ENCODE measurements around the gene SUPT6H.
"Not testable (repeated sequence)": the region's sequence is repeated elsewhere in the genome, so short reads cannot be mapped to it uniquely, and the experiment has no call there.

The SUPT6H gene

DNA sequence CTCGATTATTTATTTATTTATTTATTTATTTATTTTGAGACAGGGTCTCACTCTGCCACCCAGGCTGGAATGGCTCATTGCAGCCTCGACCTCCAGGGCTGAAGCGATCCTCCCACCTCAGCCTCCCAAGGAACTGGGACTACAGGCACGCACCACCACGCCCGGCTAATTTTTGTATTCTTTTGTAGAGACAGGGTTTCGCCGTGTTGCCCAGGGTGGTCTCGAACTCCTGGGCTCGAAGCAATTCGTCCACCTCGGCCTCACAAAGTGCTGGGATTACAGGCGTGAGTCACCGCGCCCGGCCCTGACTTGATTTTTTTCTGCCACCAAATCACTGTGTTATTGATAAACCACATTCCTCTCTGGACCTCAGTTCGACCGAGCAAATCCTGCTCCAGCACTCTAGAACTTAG lies 57.0 kb downstream of the SUPT6H start:
- no peak for DNase-seq (ENCODE audit: low read depth)

DNA sequence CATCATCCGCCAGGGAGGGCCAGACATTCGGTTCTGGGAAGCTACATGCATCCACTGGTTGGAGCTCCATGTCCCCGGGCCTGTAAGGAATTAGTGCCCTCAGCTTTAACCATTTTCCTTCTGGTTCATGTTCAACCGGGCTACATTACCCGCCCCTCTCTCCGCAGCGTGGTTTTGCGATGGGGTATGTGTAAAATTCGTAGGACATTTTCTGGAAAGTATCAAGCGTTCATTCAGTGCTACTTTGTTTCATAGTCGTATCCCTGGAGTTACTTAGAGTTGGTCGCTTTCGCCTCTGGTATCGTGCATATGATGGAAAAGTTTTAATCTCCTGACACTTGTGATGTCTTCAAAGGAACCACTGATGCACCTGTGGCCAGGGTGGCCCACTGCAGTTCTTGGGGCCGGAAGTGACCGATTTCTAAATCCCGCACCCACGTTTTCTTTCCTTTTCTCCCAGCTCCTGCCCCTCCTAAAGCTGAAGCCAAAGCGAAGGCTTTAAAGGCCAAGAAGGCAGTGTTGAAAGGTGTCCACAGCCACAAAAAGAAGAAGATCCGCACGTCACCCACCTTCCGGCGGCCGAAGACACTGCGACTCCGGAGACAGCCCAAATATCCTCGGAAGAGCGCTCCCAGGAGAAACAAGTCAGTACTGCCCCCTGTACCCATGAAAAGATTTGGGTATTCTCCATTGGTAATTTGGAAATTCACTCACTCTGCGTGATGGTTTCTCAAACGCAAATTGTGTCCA lies 58.4 kb downstream of the SUPT6H start:
- DNase-seq (ENCODE audit: low read depth), result peak; percentile 45

DNA sequence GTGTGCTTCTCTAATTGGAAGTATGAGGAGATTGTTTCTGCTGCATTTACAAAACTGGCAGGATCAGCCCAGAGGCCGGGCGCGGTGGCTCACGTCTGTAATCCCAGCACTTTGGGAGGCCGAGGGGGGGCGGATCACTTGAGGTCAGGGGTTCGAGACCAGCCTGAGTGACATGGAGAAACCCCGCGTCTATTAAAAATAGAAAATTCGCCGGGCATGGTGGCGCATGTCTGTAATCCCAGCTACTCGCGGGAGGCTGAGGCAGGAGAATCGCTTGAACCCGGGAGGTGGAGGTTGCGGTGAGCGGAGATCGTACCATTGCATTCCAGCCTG lies 59.0 kb downstream of the SUPT6H start:
- DNase-seq (ENCODE audit: low read depth), result not testable (repeated sequence)

DNA sequence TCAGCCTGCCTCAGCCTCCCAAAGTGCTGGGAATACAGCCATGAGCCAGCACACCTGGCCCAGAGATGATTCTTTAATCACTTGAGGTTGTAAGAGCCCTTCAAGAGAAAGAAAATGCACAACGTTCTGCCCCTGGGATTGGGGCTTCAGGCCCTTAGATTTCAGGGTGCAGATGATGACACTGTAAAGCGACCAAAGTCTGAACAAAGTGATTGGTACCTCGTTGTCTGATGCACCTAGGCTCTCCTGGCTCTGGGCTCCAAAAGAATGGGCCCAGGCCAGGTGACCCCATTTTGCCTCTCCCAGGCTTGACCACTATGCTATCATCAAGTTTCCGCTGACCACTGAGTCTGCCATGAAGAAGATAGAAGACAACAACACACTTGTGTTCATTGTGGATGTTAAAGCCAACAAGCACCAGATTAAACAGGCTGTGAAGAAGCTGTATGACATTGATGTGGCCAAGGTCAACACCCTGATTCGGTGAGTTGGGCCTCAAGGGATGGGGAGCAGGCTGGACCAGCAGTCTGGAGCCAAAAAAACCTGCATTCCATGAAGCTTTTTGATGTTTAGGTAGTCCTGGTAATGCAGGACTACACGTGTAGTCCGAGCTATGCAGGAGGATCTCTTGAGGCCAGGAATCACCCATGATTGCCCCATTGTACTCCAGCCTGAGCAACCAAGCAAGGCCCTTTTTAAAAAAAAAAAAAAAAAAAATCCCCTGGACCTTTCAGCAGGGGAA lies 60.6 kb downstream of the SUPT6H start:
- no peak for DNase-seq (ENCODE audit: low read depth)

DNA sequence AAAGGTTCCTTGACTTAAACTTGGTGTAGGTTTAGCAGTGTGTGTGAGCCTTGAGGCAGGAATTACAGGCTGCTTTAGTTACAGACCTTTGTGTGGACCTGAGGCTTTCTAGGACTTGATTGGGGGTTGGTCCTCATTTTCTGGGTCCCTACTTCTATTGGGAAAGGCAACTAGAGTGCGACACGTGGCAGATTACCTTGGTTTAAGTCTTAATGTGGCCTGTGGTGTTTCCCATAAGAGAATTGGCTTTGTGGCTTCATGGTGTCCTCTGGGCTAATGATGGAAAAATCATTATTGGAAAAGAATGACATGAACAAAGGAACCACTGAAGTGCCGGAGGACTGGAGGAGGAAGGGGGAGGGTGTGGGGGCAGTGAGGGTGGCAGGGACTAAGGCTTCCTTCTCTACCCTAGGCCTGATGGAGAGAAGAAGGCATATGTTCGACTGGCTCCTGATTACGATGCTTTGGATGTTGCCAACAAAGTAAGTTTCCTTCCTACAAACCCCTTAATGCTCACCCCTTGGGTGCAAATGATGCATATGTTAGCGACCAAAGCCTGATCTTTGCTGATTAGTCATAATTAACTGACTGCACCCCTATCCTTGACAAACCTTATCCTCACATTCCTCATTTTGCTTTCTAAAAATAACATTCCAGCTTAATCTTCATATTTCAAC lies 61.3 kb downstream of the SUPT6H start:
- DNase-seq (ENCODE audit: low read depth), result no peak

DNA sequence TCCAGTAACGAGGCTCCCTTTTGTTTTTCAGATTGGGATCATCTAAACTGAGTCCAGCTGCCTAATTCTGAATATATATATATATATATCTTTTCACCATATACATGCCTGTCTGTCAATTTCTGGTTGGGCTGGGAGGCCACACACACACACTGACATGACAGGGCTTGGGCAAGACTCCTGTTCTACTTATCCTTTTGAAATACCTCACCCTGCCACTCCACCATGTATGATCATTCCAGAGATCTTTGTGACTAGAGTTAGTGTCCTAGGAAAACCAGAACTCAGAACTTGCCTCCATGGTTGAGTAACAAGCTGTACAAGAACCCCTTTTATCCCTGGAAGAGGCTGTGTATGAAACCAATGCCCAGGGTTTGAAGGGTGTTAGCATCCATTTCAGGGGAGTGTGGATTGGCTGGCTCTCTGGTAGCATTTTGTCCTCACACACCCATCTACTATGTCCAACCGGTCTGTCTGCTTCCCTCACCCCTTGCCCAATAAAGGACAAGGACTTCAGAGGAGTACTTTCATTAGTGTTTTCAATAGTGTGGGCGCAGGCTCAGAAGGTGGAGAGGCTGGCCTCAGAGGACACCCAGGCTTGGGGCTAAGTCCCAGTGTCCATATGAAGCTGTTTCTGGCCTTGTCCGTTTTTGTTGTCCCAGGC lies 62.0 kb downstream of the SUPT6H start:
- DNase-seq (ENCODE audit: low read depth), result not testable (repeated sequence)

DNA sequence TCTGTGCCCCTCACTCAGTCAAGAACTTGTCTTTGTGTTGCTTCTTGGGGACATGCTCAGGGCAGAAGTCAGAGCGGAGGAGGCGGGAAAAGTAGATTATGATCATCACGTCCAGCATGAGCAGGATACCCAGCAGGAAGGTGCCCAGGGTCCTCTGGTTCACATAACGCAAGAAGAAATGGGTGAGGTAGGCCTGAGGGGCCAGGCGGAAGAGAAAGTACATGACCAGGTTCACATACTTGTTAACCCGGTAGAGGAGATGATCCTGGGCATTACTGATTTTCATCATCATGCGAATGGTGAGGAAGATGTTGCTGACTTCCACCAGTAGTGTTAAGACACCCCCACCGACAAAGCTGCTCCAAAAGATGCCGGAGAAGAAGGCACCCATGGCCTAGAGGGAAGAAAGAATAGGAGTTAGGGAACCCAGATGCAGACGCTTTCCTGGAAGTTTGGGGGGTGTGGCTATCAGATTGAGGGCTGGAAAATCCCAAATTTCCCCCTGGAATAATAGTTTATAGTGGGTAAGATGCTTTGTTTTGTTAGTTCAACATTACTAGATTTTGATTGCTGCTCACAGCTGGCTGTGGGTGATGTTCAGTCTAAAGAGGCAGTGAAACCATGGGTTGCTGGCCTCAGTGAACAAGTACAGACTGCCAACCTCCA lies 62.6 kb downstream of the SUPT6H start:
- no peak for DNase-seq (ENCODE audit: low read depth)

DNA sequence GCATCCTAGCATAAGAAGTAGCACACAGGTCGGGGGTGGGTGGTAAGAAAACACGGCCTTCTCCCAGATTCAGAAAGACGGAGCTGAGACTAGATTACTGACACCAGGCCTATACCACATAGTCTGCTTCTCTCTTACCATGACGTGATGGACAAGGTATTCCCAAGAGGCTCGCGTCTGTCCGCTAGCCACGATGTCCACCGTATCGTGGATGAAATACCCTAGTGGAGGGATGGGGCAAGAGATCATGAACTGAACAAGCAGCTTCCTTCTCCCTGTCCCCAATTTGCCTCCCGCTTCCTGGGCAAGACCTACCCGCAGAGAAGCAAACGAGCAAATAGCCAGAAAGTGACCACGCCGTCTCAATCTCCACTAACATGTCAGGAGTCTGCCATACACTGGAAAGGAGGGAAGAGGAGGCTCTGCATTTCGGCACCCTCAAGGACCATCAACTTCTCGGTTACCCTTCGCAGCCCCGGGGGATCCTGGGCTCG lies 63.2 kb downstream of the SUPT6H start:
- peak; percentile 87 for DNase-seq (ENCODE audit: low read depth)

DNA sequence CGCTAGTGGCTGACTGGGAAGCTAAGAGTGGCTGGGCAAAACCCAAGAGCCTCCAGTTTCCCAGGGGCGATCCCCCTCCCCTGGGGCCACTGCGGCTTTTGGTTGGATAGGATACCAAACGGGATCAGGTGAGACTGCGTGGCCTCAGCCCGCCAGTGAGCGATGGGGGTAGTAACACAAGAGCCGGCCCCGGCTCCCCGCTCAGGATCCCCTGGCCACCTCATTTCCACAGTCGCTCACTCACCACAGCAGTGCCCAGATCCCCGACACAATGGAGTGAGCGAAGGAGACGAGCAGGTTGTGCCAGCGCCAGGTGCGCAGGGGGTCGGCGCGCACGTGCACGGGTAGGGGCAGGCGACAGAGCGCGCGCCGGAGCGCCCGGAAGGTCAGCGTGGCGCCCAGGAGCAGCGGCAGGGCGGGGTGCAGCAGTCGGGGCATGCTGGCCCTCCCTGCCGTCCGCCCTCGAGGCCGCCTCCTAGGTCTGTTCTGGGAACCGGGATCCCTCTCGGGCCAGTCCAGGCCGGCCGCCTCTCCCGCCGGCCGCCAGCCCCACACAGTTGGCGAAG lies 63.7 kb downstream of the SUPT6H start:
- DNase-seq (ENCODE audit: low read depth), result peak; percentile 92

DNA sequence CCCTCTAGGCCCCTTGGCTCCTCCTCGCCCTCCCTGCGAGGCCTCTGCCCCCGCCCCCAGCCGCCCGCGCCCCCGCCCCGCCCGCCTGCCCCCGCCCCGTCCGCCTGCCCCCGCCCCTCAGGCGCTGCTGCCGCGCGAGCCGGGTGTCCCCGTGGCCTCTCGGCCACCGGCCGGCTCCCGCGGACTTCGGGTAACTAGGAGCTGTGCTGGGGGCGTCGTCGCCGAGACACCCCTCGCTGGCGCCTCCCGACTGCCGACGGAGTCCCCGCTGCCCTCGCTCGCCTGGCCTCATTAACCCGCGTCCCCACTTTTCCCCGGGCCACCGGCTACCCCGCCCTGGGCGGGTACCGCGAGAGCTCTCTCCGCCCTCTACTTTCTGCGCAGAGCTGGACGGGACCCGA lies 64.2 kb downstream of the SUPT6H start, which contains the start of gene TLCD1:
TSS of gene TLCD1 (minus strand) at position 8 of the 401 bp plus-strand sequence. CDS start 136 bp downstream, outside the sequence.
- peak; percentile 79 for DNase-seq (ENCODE audit: low read depth)

DNA sequence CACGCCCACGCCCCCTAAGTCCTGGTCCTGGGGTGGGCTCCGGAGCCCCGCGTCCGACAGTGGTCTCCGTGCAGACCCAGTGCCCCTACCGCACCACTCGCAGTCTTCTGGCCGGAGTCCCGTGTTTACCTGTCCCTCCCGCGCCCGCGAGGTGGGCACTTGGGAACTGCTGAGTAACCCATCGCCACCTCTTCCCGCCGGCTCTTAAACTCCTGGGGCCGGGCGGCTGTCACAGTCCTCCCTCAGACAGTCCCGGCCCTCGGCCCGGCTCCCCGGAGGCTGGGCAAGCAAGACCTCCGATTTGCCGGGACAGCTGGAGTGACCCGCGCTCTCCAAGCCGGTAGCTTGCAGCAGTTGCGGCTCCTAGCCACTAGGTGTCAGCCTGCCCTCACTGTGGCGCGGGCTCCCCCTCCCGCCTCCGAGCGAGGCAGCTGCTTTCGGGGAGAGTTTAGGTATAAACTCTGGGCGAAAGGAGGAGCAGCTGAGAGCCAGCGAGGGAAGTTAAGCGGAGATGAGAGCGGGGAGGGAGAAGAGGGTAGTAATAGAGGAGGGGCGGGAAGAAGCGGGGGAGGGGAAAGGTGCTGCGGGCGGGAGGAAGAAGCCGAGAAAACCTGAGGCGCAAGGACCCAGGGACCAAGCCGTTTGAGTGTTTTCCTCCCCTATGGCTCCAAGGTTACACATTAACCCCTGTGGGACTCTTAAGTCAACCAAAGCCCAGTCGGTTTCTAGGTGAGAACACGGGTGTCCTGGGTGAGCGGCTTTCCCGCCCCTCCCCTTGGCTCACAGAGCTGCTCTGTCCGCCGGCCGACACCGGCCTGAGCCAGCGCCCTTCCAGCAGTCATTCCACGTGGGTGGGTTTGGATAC lies 64.9 kb downstream of the SUPT6H start:
- peak; percentile 95 for DNase-seq (ENCODE audit: low read depth)

DNA sequence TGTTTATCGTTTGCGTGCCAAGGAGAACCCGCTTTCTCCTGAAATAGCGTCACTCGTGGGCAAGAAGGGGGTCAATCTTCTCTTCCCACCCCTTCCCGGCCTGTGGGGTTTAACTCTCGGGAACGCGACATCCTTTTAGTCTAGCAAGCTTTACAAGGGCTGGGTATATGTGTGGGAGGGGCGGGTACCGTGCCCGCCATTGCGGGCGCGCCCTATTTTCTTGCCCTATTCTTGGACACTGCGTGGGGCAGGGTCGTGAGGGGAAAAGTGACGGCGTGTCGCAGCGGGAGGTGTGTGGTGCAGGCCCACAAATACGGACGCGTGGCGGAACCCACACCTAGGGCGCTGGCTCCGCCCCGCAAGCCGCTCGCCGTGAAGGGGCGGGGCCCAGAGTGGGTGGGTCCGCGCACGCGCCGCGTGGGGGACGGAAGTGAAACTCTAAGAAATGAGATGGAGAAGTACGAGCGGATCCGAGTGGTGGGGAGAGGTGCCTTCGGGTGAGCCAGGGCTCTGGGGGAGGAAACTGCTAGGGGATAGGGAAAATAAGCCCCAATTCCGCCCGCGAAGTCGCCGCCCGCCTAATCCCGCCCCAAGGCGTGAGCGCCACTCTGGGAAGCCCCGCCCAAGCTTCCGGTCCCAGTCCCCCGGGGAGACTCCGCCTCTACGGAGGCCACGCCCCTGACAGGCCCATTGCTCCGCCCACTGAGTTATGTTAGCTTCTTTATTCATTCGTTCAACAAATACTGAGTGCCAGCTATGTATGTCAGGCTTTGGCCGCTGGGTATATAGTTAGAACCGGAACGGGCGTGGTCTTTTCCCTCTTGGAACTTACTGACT lies 66.6 kb downstream of the SUPT6H start, which contains the start of gene NEK8:
TSS of gene NEK8 (plus strand) at position 425 of the 837 bp plus-strand sequence. CDS start at position 451, 26 bp downstream.
- DNase-seq (ENCODE audit: low read depth), result peak; percentile 97

DNA sequence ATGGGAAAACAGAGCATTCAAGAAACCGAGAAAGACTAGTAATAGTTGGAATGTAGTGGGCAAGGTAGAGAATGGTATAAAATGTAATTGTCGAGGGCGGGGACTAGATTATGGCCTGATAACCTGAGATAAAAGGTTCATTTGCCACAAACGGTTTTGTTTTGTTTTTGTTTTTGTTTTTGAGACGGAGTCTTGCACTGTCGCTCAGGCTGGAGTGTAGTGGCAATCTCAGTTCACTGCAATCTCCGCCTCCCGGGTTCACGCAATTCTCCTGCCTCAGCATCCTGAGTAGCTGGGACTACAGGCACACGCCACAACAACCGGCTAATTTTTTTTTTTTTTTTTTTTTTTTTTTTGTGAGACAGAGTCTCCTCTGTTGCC lies 67.9 kb downstream of the SUPT6H start:
- no peak for DNase-seq (ENCODE audit: low read depth)

DNA sequence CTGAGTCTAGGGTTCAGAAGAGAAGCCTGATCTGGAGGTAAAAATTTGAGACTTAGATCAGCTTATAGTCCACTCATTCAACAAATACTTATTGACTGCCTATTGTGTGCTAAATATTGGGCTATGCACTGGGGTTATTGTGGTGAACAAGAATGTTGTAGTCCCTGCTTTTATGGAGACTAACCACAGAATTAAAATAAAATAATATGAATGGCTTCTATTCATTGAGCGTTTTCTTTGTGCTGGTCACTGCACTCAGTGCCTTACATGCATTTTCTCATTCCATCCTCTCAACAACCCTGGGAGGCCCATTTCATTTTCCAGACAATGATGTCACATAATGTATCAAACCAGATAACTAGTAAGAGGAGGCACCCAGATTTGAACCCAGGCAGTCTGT lies 71.3 kb downstream of the SUPT6H start:
- no peak for DNase-seq (ENCODE audit: low read depth)

DNA sequence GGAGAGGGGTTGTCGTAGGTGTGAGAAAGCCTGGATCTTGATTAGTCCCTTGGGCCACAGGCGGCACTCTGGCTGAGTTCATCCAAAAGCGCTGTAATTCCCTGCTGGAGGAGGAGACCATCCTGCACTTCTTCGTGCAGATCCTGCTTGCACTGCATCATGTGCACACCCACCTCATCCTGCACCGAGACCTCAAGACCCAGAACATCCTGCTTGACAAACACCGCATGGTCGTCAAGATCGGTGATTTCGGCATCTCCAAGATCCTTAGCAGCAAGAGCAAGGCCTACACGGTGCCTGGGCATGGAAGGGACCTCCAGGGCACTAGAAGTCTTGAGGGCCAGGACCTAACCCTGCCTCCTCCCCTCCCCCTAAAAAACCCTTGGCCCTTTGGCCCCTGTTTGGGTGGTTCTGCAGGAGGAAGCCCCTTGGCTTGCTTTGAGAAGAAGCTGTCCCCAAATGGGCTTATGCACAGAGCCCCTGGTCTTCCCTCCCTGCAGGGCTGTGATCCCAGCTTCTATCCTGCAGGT lies 72.8 kb downstream of the SUPT6H start:
- no peak for DNase-seq (ENCODE audit: low read depth)

DNA sequence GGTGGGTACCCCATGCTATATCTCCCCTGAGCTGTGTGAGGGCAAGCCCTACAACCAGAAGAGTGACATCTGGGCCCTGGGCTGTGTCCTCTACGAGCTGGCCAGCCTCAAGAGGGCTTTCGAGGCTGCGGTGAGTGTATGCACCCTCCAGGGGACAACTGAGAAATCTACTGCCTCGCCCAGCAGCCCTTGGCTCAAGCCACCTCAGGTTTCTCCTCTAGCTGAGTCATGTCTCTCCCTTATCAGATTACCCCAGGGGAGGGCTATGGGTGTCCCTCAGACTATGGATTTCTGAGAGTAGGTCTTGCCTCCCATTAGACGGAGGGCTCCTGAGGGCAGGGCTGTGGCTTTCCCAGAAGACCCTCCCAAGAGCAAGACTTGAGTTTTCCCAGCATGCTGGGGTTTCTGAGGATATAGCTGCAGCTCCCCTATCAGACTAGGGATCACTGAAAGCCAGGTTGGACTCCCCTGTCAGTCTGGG lies 73.3 kb downstream of the SUPT6H start:
- DNase-seq (ENCODE audit: low read depth), result peak; percentile 40

DNA sequence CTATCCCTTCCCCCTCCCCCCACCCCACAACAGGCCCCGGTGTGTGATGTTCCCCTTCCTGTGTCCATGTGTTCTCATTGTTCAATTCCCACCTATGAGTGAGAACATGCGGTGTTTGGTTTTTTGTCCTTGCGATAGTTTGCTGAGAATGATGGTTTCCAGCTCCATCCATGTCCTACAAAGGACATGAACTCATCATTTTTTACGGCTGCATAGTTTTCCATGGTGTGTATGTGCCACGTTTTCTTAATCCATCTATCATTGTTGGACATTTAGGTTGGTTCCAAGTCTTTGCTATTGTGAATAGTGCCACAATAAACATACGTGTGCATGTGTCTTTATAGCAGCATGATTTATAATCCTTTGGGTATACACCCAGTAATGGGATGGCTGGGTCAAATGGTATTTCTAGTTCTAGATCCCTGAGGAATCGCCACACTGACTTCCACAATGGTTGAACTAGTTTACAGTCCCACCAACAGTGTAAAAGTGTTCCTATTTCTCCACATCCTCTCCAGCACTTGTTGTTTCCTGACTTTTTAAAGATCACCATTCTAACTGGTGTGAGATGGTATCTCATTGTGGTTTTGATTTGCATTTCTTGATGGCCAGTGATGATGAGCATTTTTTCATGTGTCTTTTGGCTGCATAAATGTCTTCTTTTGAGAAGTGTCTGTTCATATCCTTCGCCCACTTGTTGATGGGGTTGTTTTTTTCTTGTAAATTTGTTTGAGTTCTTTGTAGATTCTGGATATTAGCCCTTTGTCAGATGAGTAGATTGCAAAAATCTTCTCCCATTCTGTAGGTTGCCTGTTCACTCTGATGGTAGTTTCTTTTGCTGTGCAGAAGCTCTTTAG lies 74.1 kb downstream of the SUPT6H start:
- not testable (repeated sequence) for DNase-seq (ENCODE audit: low read depth)

DNA sequence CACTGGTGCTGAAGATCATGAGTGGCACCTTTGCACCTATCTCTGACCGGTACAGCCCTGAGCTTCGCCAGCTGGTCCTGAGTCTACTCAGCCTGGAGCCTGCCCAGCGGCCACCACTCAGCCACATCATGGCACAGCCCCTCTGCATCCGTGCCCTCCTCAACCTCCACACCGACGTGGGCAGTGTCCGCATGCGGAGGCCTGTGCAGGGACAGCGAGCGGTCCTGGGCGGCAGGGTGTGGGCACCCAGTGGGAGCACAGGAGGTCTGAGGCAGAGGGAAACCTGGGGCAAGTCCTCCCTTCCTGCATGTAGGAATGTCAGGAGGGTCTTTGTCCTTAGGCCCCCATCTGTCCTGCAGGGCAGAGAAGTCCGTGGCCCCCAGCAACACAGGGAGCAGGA lies 75.3 kb downstream of the SUPT6H start:
- no peak for DNase-seq (ENCODE audit: low read depth)
